HCT116 (cell line): Measurements from ENCODE around the gene COL18A1.

ENCODE experiments used
- ATF3 ChIP-seq: IDR thresholded peaks from 2 replicates; pipeline ENCODE4 v1.6.1; 2012
- CBX3 ChIP-seq: IDR thresholded peaks from 2 replicates; pipeline ENCODE4 v1.6.1; 2012; ENCODE audit warnings: low read depth
- CTCF ChIP-seq, 3 experiments: fragments of 200-600 bp in 1 of 3; sonication (generic) in 1 of 3; IDR thresholded peaks in 2 of 3; conservative IDR thresholded peaks in 1 of 3; 2 replicates each; pipeline ENCODE4 v1.5.1; 2012 to 2017; ENCODE audit warnings: low read depth in 2 of 3, low read length in 2 of 3, antibody characterized with exemption in 1 of 3, borderline replicate concordance in 1 of 3, control low read depth in 1 of 3, mild to moderate bottlenecking in 1 of 3, mixed read lengths in 1 of 3, mixed run types in 1 of 3, moderate library complexity in 1 of 3; ENCODE audit not compliant: insufficient read depth in 1 of 3
- EZH2 ChIP-seq: fragments of 200-600 bp; sonication (generic); IDR thresholded peaks from 2 replicates; pipeline ENCODE4 v1.6.1; 2017; ENCODE audit warnings: antibody characterized with exemption, mixed run types
- EZH2phosphoT487 ChIP-seq: fragments of 200-600 bp; IDR thresholded peaks from 2 replicates; pipeline ENCODE4 v1.6.1; 2018; ENCODE audit warnings: antibody characterized with exemption, borderline replicate concordance
- JUND ChIP-seq: IDR thresholded peaks from 2 replicates; pipeline ENCODE4 v1.6.1; 2012
- POLR2A ChIP-seq: IDR thresholded peaks from 2 replicates; pipeline ENCODE4 v1.7.0; 2011; ENCODE audit warnings: borderline replicate concordance; ENCODE audit not compliant: insufficient read depth, insufficient read length; ENCODE audit errors: extremely low read depth
- POLR2AphosphoS5 ChIP-seq: IDR thresholded peaks from 2 replicates; pipeline ENCODE4 v1.6.1; 2011; ENCODE audit warnings: mild to moderate bottlenecking, low read depth, low read length, moderate library complexity
- RAD21 ChIP-seq: IDR thresholded peaks from 2 replicates; pipeline ENCODE4 v1.6.1; 2012; ENCODE audit warnings: low read depth, mild to moderate bottlenecking
- REST ChIP-seq: IDR thresholded peaks from 2 replicates; pipeline ENCODE4 v1.6.1; 2012; ENCODE audit warnings: low read depth
- SRF ChIP-seq: IDR thresholded peaks from 2 replicates; pipeline ENCODE4 v1.6.1; 2012; ENCODE audit warnings: low read depth
- YY1 ChIP-seq: IDR thresholded peaks from 2 replicates; pipeline ENCODE4 v1.6.1; 2011; ENCODE audit warnings: low read length, low read depth, moderate library complexity, mild to moderate bottlenecking; ENCODE audit not compliant: insufficient replicate concordance; ENCODE audit errors: extremely low read depth
- ZNF274 ChIP-seq: fragments of 200-500 bp; sonication (Bioruptor generic); IDR thresholded peaks from 2 replicates; pipeline ENCODE4 v1.6.1; 2014; ENCODE audit warnings: mild to moderate bottlenecking, low read depth, low read length, inconsistent platforms

GRCh38 chr21:45385549-45386050 is 19.4 kb upstream of the COL18A1 start:
- TF ChIP-seq REST = no peak
- TF ChIP-seq POLR2A = no peak
- TF ChIP-seq CTCF (IDR thresholded peaks at IDR 0.05 in 2 of 3, conservative IDR thresholded peaks at IDR 0.05 in 1 of 3; ENCODE audit: borderline replicate concordance in 1 of 3, insufficient read depth in 1 of 3, low read depth in 2 of 3, low read length in 2 of 3) = no peak
- TF ChIP-seq ATF3 = no peak
- no peak for TF ChIP-seq EZH2phosphoT487
- TF ChIP-seq SRF = no peak
- TF ChIP-seq EZH2 = no peak
- no peak for TF ChIP-seq RAD21
- no peak for TF ChIP-seq JUND
- TF ChIP-seq ZNF274 = no peak
- TF ChIP-seq YY1 = no peak
- TF ChIP-seq POLR2AphosphoS5 = no peak
- TF ChIP-seq CBX3 = no peak
